Testis (tissue), 2 donors: ENCODE measurements around the gene FAM163B.

Source experiments
- CTCF ChIP-seq, 3 experiments: fragments of 450-650 bp in 2 of 3; fragments of 200-600 bp in 1 of 3; sonication (generic) in 1 of 3; IDR thresholded peaks; one replicate each; pipeline ENCODE4 v1.5.1; 2016 to 2019; ENCODE audit warnings: antibody characterized with exemption in 3 of 3, mild to moderate bottlenecking in 2 of 3, moderate library complexity in 1 of 3
- POLR2A ChIP-seq: fragments of 450-650 bp; IDR thresholded peaks from one replicate; pipeline ENCODE4 v1.6.1; 2017; ENCODE audit warnings: antibody characterized with exemption, mild to moderate bottlenecking, moderate library complexity

GRCh38 chr9:133587466-133587865 is 21.7 kb downstream of the FAM163B start:
- TF ChIP-seq CTCF (IDR thresholded peaks at IDR 0.05) (no peak), POLR2A (no peak)
